ENCODE data around the gene RAP1GAP. TPM values are rescaled to one million over a fixed set of nuclear protein-coding genes. Genes with fewer than 3 reads are reported as not detected.
"Not testable (repeated sequence)": the region's sequence is repeated elsewhere in the genome, so short reads cannot be mapped to it uniquely, and the experiment has no call there.

RAP1GAP gene
- total and polyA plus RNA-seq, 5 donors from 2014 or later: 0.84 TPM; not detected in 4

- Mint-ChIP-seq H3K4me1 (peaks cover 0 to 9% (median 0%) of the 10 kb centered on the region in 4 donors), H3K4me3 (no peak overlapping the region), H3K9me3 (no peaks in the 10 kb centered on the region), H3K36me3 (peaks cover 18% of the 10 kb centered on the region), H3K27ac (peak overlapping the region in 1 of 3 donors; percentile 79), H3K27me3 (peaks cover 13% of the 10 kb centered on the region)
- peaks cover 18% of the 10 kb centered on the region for H3K36me3 ChIP-seq (ENCODE audit: control insufficient read depth, insufficient read depth, low read length)
- H3K9me3 ChIP-seq (ENCODE audit: control insufficient read depth in 2 of 2, low read length in 2 of 2): no peaks in the 10 kb centered on the region
- H3K27ac ChIP-seq (ENCODE audit: insufficient read depth, low read length, poor library complexity, severe bottlenecking): no peak overlapping the region
- H3K4me1 ChIP-seq (ENCODE audit: control insufficient read depth, insufficient read depth, low read length, poor library complexity, severe bottlenecking): peaks cover 2% of the 10 kb centered on the region
- no peak overlapping the region for H3K4me3 ChIP-seq (ENCODE audit: low read depth, low read length)
- ATAC-seq (ENCODE audit: low read depth in 2 of 2) (no peak), DNase-seq (no peak)
- no peaks in the 10 kb centered on the region for H3K27me3 ChIP-seq (ENCODE audit: control insufficient read depth, insufficient read depth, low read length)
These were observed 5.8 kb upstream of the RAP1GAP start for GRCh38 chr1:21674957-21675356.

- H3K27me3 ChIP-seq (ENCODE audit: control insufficient read depth, insufficient read depth, low read length); H3K4me1 Mint-ChIP-seq; H3K27ac Mint-ChIP-seq; H3K27ac ChIP-seq (ENCODE audit: insufficient read depth, low read length, poor library complexity, severe bottlenecking); ATAC-seq (ENCODE audit: low read depth in 2 of 2); H3K4me3 Mint-ChIP-seq; H3K4me3 ChIP-seq (ENCODE audit: low read depth, low read length); H3K9me3 ChIP-seq (ENCODE audit: control insufficient read depth in 2 of 2, low read length in 2 of 2); H3K36me3 ChIP-seq (ENCODE audit: control insufficient read depth, insufficient read depth, low read length); DNase-seq; H3K9me3 Mint-ChIP-seq: not testable (repeated sequence)
- H3K27me3 Mint-ChIP-seq: peaks cover 20% of the 10 kb centered on the region
- H3K36me3 Mint-ChIP-seq: peaks cover 12% of the 10 kb centered on the region
- peaks cover 13% of the 10 kb centered on the region for H3K4me1 ChIP-seq (ENCODE audit: control insufficient read depth, insufficient read depth, low read length, poor library complexity, severe bottlenecking)
These were observed 4.7 kb upstream of the RAP1GAP start for GRCh38 chr1:21673853-21674252.

GRCh38 chr1:21673277-21673780 lies 4.2 kb upstream of the RAP1GAP start:
- H3K4me3 Mint-ChIP-seq: no peak overlapping the region
- H3K36me3 Mint-ChIP-seq: peaks cover 9% of the 10 kb centered on the region
- peak overlapping the region in 1 of 3 donors; percentile 38 for H3K27ac Mint-ChIP-seq

GRCh38 chr1:21672478-21673276 lies 3.5 kb upstream of the RAP1GAP start:
- peaks cover 0 to 13% (median 0%) of the 10 kb centered on the region in 4 donors for H3K4me1 Mint-ChIP-seq
- ATAC-seq (ENCODE audit: low read depth in 2 of 2) (no peak), DNase-seq (no peak)
- no peak overlapping the region for H3K27ac ChIP-seq (ENCODE audit: insufficient read depth, low read length, poor library complexity, severe bottlenecking)
- H3K4me1 ChIP-seq (ENCODE audit: control insufficient read depth, insufficient read depth, low read length, poor library complexity, severe bottlenecking): peaks cover 21% of the 10 kb centered on the region
- no peak overlapping the region for H3K4me3 ChIP-seq (ENCODE audit: low read depth, low read length)
- no peaks in the 10 kb centered on the region for H3K9me3 Mint-ChIP-seq
- peaks cover under 1% of the 10 kb centered on the region for H3K36me3 ChIP-seq (ENCODE audit: control insufficient read depth, insufficient read depth, low read length)
- no peaks in the 10 kb centered on the region for H3K9me3 ChIP-seq (ENCODE audit: control insufficient read depth in 2 of 2, low read length in 2 of 2)
- peaks cover 7% of the 10 kb centered on the region for H3K36me3 Mint-ChIP-seq
- no peak overlapping the region for H3K27ac Mint-ChIP-seq
- peak overlapping the region in 1 of 4 donors; percentile 47 for H3K4me3 Mint-ChIP-seq
- H3K27me3 Mint-ChIP-seq: peaks cover 28% of the 10 kb centered on the region
- H3K27me3 ChIP-seq (ENCODE audit: control insufficient read depth, insufficient read depth, low read length): peaks cover 5% of the 10 kb centered on the region

More at GRCh38 chr1:21673277-21673780, 4.2 kb upstream of the RAP1GAP start:
- no peak overlapping the region for H3K4me3 ChIP-seq (ENCODE audit: low read depth, low read length)
- no peak overlapping the region for H3K27ac ChIP-seq (ENCODE audit: insufficient read depth, low read length, poor library complexity, severe bottlenecking)
- no peaks in the 10 kb centered on the region for H3K9me3 Mint-ChIP-seq
- peaks cover 0 to 10% (median 0%) of the 10 kb centered on the region in 4 donors for H3K4me1 Mint-ChIP-seq
- DNase-seq (no peak), ATAC-seq (ENCODE audit: low read depth in 2 of 2) (no peak)
- peaks cover 4% of the 10 kb centered on the region for H3K36me3 ChIP-seq (ENCODE audit: control insufficient read depth, insufficient read depth, low read length)
- no peaks in the 10 kb centered on the region for H3K9me3 ChIP-seq (ENCODE audit: control insufficient read depth in 2 of 2, low read length in 2 of 2)
- H3K4me1 ChIP-seq (ENCODE audit: control insufficient read depth, insufficient read depth, low read length, poor library complexity, severe bottlenecking): peaks cover 18% of the 10 kb centered on the region
- no peaks in the 10 kb centered on the region for H3K27me3 ChIP-seq (ENCODE audit: control insufficient read depth, insufficient read depth, low read length)
- H3K27me3 Mint-ChIP-seq: peaks cover 22% of the 10 kb centered on the region

GRCh38 chr1:21671915-21672314 lies 2.8 kb upstream of the RAP1GAP start:
- peak overlapping the region in 1 of 4 donors; percentile 47 for H3K4me3 Mint-ChIP-seq
- H3K27ac Mint-ChIP-seq: no peak overlapping the region

GRCh38 chr1:21670956-21671902 lies 2.1 kb upstream of the RAP1GAP start:
- H3K27me3 ChIP-seq (ENCODE audit: control insufficient read depth, insufficient read depth, low read length): peaks cover 7% of the 10 kb centered on the region
- no peak for ATAC-seq (ENCODE audit: low read depth in 2 of 2)
- no peak overlapping the region for H3K4me3 ChIP-seq (ENCODE audit: low read depth, low read length)
- H3K36me3 ChIP-seq (ENCODE audit: control insufficient read depth, insufficient read depth, low read length): no peaks in the 10 kb centered on the region
- Mint-ChIP-seq H3K27ac (no peak overlapping the region), H3K4me1 (peaks cover 0 to 13% (median 0%) of the 10 kb centered on the region in 4 donors), H3K36me3 (no peaks in the 10 kb centered on the region), H3K27me3 (peaks cover 43% of the 10 kb centered on the region), H3K9me3 (no peaks in the 10 kb centered on the region), H3K4me3 (peak overlapping the region in 2 of 4 donors; percentile 23 to 62)
- no peak for DNase-seq
- peaks cover 21% of the 10 kb centered on the region for H3K4me1 ChIP-seq (ENCODE audit: control insufficient read depth, insufficient read depth, low read length, poor library complexity, severe bottlenecking)
- no peak overlapping the region for H3K27ac ChIP-seq (ENCODE audit: insufficient read depth, low read length, poor library complexity, severe bottlenecking)
- H3K9me3 ChIP-seq (ENCODE audit: control insufficient read depth in 2 of 2, low read length in 2 of 2): no peaks in the 10 kb centered on the region

More at GRCh38 chr1:21671915-21672314, 2.8 kb upstream of the RAP1GAP start:
- peaks cover 7% of the 10 kb centered on the region for H3K27me3 ChIP-seq (ENCODE audit: control insufficient read depth, insufficient read depth, low read length)
- Mint-ChIP-seq H3K9me3 (no peaks in the 10 kb centered on the region), H3K36me3 (peaks cover 3% of the 10 kb centered on the region), H3K27me3 (peaks cover 36% of the 10 kb centered on the region), H3K4me1 (peaks cover 0 to 13% (median 0%) of the 10 kb centered on the region in 4 donors)
- no peak for DNase-seq
- no peak overlapping the region for H3K27ac ChIP-seq (ENCODE audit: insufficient read depth, low read length, poor library complexity, severe bottlenecking)
- no peak overlapping the region for H3K4me3 ChIP-seq (ENCODE audit: low read depth, low read length)
- H3K4me1 ChIP-seq (ENCODE audit: control insufficient read depth, insufficient read depth, low read length, poor library complexity, severe bottlenecking): peaks cover 21% of the 10 kb centered on the region
- no peak for ATAC-seq (ENCODE audit: low read depth in 2 of 2)
- H3K36me3 ChIP-seq (ENCODE audit: control insufficient read depth, insufficient read depth, low read length): no peaks in the 10 kb centered on the region
- no peaks in the 10 kb centered on the region for H3K9me3 ChIP-seq (ENCODE audit: control insufficient read depth in 2 of 2, low read length in 2 of 2)

- Histone ChIP-seq H3K27me3 (ENCODE audit: control insufficient read depth, insufficient read depth, low read length) (peaks cover 7% of the 10 kb centered on the region), H3K4me1 (ENCODE audit: control insufficient read depth, insufficient read depth, low read length, poor library complexity, severe bottlenecking) (peaks cover 21% of the 10 kb centered on the region), H3K27ac (ENCODE audit: insufficient read depth, low read length, poor library complexity, severe bottlenecking) (no peak overlapping the region), H3K36me3 (ENCODE audit: control insufficient read depth, insufficient read depth, low read length) (no peaks in the 10 kb centered on the region), H3K4me3 (ENCODE audit: low read depth, low read length) (no peak overlapping the region), H3K9me3 (ENCODE audit: control insufficient read depth in 2 of 2, low read length in 2 of 2) (no peaks in the 10 kb centered on the region)
- DNase-seq (no peak), ATAC-seq (ENCODE audit: low read depth in 2 of 2) (no peak)
- peak overlapping the region; percentile 23 to 85 (median 79) for H3K4me3 Mint-ChIP-seq
- no peak overlapping the region for H3K27ac Mint-ChIP-seq
- H3K36me3 Mint-ChIP-seq: no peaks in the 10 kb centered on the region
- H3K9me3 Mint-ChIP-seq: no peaks in the 10 kb centered on the region
- H3K27me3 Mint-ChIP-seq: peaks cover 50% of the 10 kb centered on the region
- H3K4me1 Mint-ChIP-seq: peaks cover 0 to 13% (median 0%) of the 10 kb centered on the region in 4 donors
These were observed 1.1 kb upstream of the RAP1GAP start for GRCh38 chr1:21670059-21670881.
